Tibial artery (tissue), 4 donors: ENCODE results near the gene SYT8.

Source experiments
- DNase-seq, 2 donors: peaks; one replicate each; pipeline ENCODE4 v3.0.0-alpha.2; 2019
- H3K27ac ChIP-seq, 2 donors: fragments of 200-600 bp; sonication (generic) in 1 of 2; 1 replicate in 1 of 2; 2 replicates in 1 of 2; pipeline ENCODE4 v1.5.1; 2018 to 2019; ENCODE audit warnings: mild to moderate bottlenecking in 1 of 2
- H3K27me3 ChIP-seq, 2 donors: fragments of 200-600 bp; sonication (generic) in 1 of 2; one replicate each; pipeline versions ENCODE4 v1.5.1 to v1.6.0; 2016 to 2019
- H3K36me3 ChIP-seq, 3 donors: fragments of 200-600 bp; sonication (generic) in 2 of 3; one replicate each; pipeline ENCODE4 v1.5.1; 2016 to 2019; ENCODE audit warnings: mild to moderate bottlenecking in 2 of 3
- H3K4me1 ChIP-seq, 4 donors: fragments of 200-600 bp; sonication (generic) in 2 of 4; 1 replicate in 3 of 4; 2 replicates in 1 of 4; pipeline ENCODE4 v1.5.1; 2016 to 2019
- H3K4me3 ChIP-seq, 2 donors: fragments of 200-600 bp; sonication (generic) in 1 of 2; 1 replicate in 1 of 2; 2 replicates in 1 of 2; pipeline ENCODE4 v1.5.1; 2018 to 2019; ENCODE audit warnings: mild to moderate bottlenecking in 2 of 2
- H3K9me3 ChIP-seq, 3 donors: fragments of 200-600 bp; sonication (generic) in 1 of 3; one replicate each; pipeline ENCODE4 v1.5.1; 2016 to 2019
- CTCF ChIP-seq, 2 experiments: fragments of 200-600 bp in 1 of 2; fragments of 450-650 bp in 1 of 2; IDR thresholded peaks; one replicate each; pipeline ENCODE4 v1.5.1; 2017 to 2019; ENCODE audit warnings: antibody characterized with exemption in 2 of 2, mild to moderate bottlenecking in 1 of 2, moderate library complexity in 1 of 2
- intact Hi-C: fragments of 100-400 bp; cut with DNase I; formaldehyde crosslinking; loops from one replicate; pipeline ENCODE4 v1.15.0; 2023; ENCODE audit warnings: low total_unique reads

The SYT8 gene

GRCh38 chr11:1863352-1864216 is 28.8 kb downstream of the SYT8 start:
- no peaks in the 10 kb centered on the region for H3K9me3 ChIP-seq
- TF ChIP-seq CTCF (IDR thresholded peaks at IDR 0.05) = no peak
- peak; percentile 90 to 97 for DNase-seq
- peaks cover 0 to 4% of the 10 kb centered on the region in 2 donors for H3K27me3 ChIP-seq
- H3K36me3 ChIP-seq = no peaks in the 10 kb centered on the region
- H3K4me3 ChIP-seq = peak overlapping the region; percentile 24 to 42
- intact Hi-C loops = no loop called here
- peak overlapping the region; percentile 94 to 95 for H3K27ac ChIP-seq
- H3K4me1 ChIP-seq = peaks cover 0 to 54% (median 43%) of the 10 kb centered on the region in 4 donors

GRCh38 chr11:1864231-1864630 is 29.4 kb downstream of the SYT8 start:
- no peak for TF ChIP-seq CTCF (IDR thresholded peaks at IDR 0.05)
- Histone ChIP-seq H3K36me3 (no peaks in the 10 kb centered on the region), H3K9me3 (no peaks in the 10 kb centered on the region), H3K27ac (peak overlapping the region; percentile 94 to 95), H3K4me3 (peak overlapping the region; percentile 24 to 42), H3K27me3 (peaks cover 0 to 9% of the 10 kb centered on the region in 2 donors), H3K4me1 (peaks cover 0 to 59% (median 48%) of the 10 kb centered on the region in 4 donors)
- intact Hi-C loops = no loop called here
- DNase-seq = no peak

- no peaks in the 10 kb centered on the region for H3K36me3 ChIP-seq
- TF ChIP-seq CTCF (IDR thresholded peaks at IDR 0.05) = no peak
- peak in 1 of 2 donors; percentile 83 for DNase-seq
- H3K27me3 ChIP-seq = peaks cover 0 to 16% of the 10 kb centered on the region in 2 donors
- intact Hi-C loops = no loop called here
- H3K9me3 ChIP-seq = no peaks in the 10 kb centered on the region
- H3K4me3 ChIP-seq = peak overlapping the region; percentile 24 to 42
- peak overlapping the region; percentile 94 to 95 for H3K27ac ChIP-seq
- H3K4me1 ChIP-seq = peaks cover 0 to 62% (median 54%) of the 10 kb centered on the region in 4 donors
Measured at GRCh38 chr11:1864831-1865665, 30.3 kb downstream of the SYT8 start.

- H3K4me1 ChIP-seq = peaks cover 0 to 73% (median 64%) of the 10 kb centered on the region in 4 donors
- TF ChIP-seq CTCF (IDR thresholded peaks at IDR 0.05) = no peak
- peaks cover 0 to 24% of the 10 kb centered on the region in 2 donors for H3K27me3 ChIP-seq
- peak overlapping the region; percentile 0 to 94 for H3K27ac ChIP-seq
- DNase-seq = no peak
- no peak overlapping the region for H3K4me3 ChIP-seq
- H3K36me3 ChIP-seq = no peaks in the 10 kb centered on the region
- H3K9me3 ChIP-seq = no peaks in the 10 kb centered on the region
- intact Hi-C loops = no loop called here
Measured at GRCh38 chr11:1866226-1866625, 31.4 kb downstream of the SYT8 start.

GRCh38 chr11:1866776-1867175 is 32.0 kb downstream of the SYT8 start:
- no peak for TF ChIP-seq CTCF (IDR thresholded peaks at IDR 0.05)
- Histone ChIP-seq H3K4me3 (no peak overlapping the region), H3K4me1 (peaks cover 0 to 79% (median 64%) of the 10 kb centered on the region in 4 donors), H3K36me3 (no peaks in the 10 kb centered on the region), H3K27me3 (peaks cover 0 to 26% of the 10 kb centered on the region in 2 donors), H3K27ac (peak overlapping the region; percentile 0 to 94), H3K9me3 (no peaks in the 10 kb centered on the region)
- intact Hi-C loops = no loop called here
- no peak for DNase-seq
